GM19324 (cell line): ENCODE measurements around the gene PLA2G3.

Experiments
- ATAC-seq: cut with Tn5 transposase; IDR thresholded peaks from one replicate; pipeline ENCODE4 v1.9.1; 2021; ENCODE audit warnings: mild to moderate bottlenecking, moderate library complexity; ENCODE audit not compliant: unreplicated experiment, low FRiP score

PLA2G3 gene

DNA sequence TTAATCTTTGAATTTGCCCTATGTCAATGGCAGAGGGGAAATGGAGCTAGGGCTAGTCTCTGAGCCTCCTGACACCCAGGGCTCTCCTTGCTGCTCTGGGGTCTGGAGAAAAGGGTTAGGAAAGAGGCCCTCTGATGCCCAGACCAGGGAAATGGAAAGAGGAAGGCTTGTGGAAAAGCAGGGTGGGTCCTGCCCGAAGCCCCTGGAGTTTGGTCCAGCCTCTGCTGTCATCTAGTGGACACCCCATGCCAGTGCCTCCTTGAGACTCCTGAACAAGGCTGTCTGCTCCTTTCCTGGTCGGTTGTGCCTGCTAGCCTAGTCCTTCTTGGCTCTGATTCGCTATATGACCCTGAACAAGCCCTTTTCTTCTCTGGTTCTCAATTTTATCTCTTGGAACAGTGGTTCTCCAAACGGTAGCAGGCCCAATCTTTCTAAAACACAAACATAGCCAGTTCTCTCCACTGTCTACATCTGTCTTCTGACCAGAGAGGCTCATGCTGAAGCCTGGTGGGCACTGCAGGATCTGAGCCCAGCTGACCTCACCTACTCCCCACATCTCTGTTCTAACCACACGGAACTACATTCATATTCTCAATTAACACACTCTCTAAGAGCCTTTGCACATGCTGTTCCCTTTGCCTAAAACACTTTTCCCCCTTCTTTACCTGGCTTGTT lies 8.8 kb upstream of the PLA2G3 start:
- no peak for ATAC-seq

- ATAC-seq: no peak
These were observed 8.2 kb upstream of the PLA2G3 start for GRCh38 chr22:31148488-31148887.

GRCh38 chr22:31144223-31144622 lies 3.9 kb upstream of the PLA2G3 start:
- no peak for ATAC-seq

- no peak for ATAC-seq
These were observed 3.2 kb upstream of the PLA2G3 start for GRCh38 chr22:31143537-31143936.

GRCh38 chr22:31143038-31143437 lies 2.7 kb upstream of the PLA2G3 start:
- no peak for ATAC-seq

DNA sequence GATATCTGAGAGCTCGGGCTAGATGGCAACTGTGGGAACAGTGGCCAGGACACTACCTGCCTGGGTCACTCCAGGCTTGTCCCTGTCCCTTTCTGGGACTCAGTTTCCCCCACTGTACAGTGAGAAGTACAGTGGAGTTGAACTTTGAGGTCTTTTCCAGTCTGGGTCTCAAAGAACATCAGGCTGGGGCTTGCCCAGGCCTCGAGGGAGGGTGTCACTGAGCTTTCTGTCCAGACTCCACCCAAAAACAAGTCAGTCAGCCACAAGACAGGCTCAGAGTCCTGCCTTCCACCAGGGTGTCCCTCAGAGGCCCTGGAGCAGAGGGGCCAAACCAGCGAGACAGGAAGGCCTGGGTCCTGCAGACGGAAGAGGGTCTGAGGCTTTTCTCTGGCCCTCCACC lies 2.0 kb upstream of the PLA2G3 start:
- ATAC-seq: no peak

DNA sequence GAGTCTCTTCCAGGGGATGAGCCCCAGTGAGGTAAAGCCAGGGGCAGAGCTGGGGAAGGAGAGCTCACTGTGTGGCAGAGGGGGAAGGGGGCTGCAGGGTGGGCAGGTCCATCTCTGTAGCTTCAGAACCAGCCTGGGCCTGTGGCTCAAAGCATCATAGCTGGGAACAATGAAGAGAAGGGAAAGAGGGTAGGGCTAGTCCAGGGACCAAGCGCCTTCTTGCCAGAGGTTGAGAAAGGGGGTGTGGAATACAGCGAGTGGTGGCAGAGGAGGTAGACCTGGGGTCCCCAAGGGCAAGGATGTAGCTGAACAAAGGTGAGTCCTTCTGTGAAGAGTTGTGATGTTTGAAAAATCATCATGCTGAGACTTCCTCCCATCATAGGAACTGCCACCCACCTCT lies 1.2 kb upstream of the PLA2G3 start:
- ATAC-seq: no peak

DNA sequence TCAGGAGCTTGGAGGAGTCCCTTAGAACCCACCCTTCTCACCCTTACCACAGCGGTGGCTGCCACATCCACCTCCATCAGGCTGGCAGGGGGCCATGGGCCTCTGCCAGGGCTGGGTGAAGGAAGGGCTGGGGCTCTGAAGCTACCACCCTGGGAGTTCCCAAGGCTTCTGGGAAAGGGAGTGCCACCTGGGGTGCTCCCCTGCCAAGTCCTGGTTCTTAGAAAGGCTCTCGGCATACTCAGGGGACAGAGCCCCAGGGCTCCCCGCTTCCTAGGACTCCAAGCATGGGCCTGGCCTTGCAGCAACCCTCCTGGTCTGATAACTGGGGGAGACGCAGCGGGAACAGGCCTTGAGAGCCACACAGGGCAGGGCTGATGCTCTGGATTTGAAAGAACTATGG lies 438 bp upstream of the PLA2G3 start:
- no peak for ATAC-seq

DNA sequence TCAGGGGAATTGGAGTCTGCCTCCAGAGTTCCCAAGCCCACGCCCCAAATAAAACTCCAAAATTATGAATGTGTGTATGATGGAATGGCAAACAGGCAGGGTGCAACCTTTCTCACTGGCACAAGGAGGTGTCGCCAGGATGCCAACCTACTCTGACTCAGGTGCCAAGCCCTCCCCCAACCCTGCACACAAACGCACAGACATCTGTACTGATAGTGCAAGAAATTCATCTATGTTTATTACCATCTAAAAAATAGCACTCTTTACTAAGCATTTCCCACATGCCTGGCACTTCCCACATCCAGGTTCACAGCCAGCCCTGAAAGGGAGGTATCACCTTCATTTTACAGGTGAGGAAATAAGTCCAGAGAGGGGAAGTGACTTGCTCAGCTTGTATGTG lies 1.2 kb downstream of the PLA2G3 start:
- no peak for ATAC-seq

GRCh38 chr22:31138126-31138525 lies 2.2 kb downstream of the PLA2G3 start:
- no peak for ATAC-seq

DNA sequence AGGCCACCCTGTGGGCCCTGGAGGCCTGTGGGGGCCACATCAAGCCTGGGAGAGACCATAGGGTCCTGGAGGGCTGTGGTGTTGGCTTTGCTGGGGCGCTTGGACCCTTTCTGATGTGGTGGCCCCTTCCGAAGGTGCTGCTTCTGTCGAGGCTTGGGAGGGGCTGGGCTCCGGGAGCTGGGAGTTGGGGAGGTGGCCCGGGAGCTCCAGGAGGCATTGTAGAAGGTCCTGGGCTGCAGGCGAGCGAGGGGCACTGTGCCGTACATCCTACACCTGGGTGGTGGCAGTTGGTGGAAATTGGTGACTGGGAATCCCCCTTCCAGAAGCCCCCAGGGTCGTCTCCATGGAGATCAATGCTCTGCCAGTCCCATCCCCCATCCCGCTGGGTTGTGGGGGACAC lies 2.6 kb downstream of the PLA2G3 start:
- no peak for ATAC-seq

GRCh38 chr22:31136711-31137110 lies 3.6 kb downstream of the PLA2G3 start:
- ATAC-seq: no peak

- ATAC-seq: no peak
These were observed 4.2 kb downstream of the PLA2G3 start for GRCh38 chr22:31136155-31136554.

GRCh38 chr22:31135706-31136105 lies 4.6 kb downstream of the PLA2G3 start:
- no peak for ATAC-seq

GRCh38 chr22:31134688-31135087 lies 5.6 kb downstream of the PLA2G3 start:
- no peak for ATAC-seq

DNA sequence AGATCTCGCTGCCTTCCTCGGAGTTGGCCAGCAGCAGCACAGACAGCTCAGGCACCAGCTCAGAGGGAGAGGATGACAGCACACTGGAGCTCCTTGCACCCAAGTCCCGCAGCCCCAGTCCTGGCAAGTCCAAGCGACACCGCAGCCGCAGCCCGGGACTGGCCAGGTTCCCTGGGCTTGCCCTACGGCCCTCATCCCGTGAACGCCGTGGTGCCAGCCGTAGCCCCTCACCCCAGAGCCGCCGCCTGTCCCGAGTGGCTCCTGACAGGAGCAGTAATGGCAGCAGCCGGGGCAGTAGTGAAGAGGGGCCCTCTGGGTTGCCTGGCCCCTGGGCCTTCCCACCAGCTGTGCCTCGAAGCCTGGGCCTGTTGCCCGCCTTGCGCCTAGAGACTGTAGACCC lies 6.4 kb downstream of the PLA2G3 start:
- ATAC-seq: no peak

GRCh38 chr22:31130873-31131272 lies 9.4 kb downstream of the PLA2G3 start:
- no peak for ATAC-seq

- no peak for ATAC-seq
These were observed 12.2 kb downstream of the PLA2G3 start for GRCh38 chr22:31128156-31128555.

DNA sequence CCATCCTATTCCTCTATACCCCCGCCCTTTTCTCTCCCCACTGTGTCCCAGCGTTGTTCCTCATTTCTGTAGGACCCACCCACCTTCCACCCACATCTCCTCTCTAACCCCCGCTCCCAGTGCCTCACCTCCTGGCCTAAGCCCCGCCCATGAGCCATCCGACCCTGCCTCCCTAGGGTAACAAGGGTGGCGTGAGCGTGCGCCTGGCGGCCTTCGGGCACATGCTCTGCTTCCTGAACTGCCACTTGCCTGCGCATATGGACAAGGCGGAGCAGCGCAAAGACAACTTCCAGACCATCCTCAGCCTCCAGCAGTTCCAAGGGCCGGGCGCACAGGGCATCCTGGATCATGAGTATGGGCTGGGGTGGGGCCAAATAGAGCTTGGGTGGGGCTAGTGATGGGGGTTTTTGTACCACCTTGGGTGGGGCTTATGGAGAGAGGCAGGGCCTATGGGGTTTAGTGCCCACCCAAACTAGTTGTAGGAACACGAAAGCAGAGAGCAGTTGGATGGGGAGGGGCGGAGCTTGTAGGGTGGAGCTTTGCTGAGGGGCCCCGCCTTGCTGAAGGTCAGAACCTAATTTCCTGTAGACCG lies 13.0 kb downstream of the PLA2G3 start:
- ATAC-seq: no peak

- ATAC-seq: no peak
These were observed 13.5 kb downstream of the PLA2G3 start for GRCh38 chr22:31126869-31127175.

GRCh38 chr22:31126128-31126868 lies 14.0 kb downstream of the PLA2G3 start:
- ATAC-seq: no peak

- no peak for ATAC-seq
These were observed 14.7 kb downstream of the PLA2G3 start for GRCh38 chr22:31125521-31126117.
